GM06990 (cell line): ENCODE data around the gene UBE2Z.

ENCODE experiments used
- DNase-seq: peaks from one replicate; pipeline ENCODE4 v3.0.0-alpha.2; 2011; ENCODE audit not compliant: insufficient read length; ENCODE audit errors: extremely low read depth
- H3K27me3 ChIP-seq: replicated peaks from 2 replicates; pipeline ENCODE4 v1.6.0; 2011; ENCODE audit warnings: low read length; ENCODE audit not compliant: control insufficient read depth, insufficient read depth
- H3K36me3 ChIP-seq: 2 replicates; pipeline ENCODE4 v1.5.1; 2011; ENCODE audit warnings: low read length; ENCODE audit not compliant: control insufficient read depth, insufficient read depth
- H3K4me3 ChIP-seq: replicated peaks from 2 replicates; pipeline ENCODE4 v1.5.1; 2011; ENCODE audit warnings: low read depth, mild to moderate bottlenecking, control low read depth, low read length
- TF ChIP-seq, protein P1 (sequence below): IDR thresholded peaks from 2 replicates; pipeline ENCODE4 v1.5.1; 2011; ENCODE audit warnings: low read length, control low read depth, mild to moderate bottlenecking, inconsistent platforms; ENCODE audit not compliant: insufficient read depth, poor library complexity, severe bottlenecking

Gene UBE2Z

DNA sequence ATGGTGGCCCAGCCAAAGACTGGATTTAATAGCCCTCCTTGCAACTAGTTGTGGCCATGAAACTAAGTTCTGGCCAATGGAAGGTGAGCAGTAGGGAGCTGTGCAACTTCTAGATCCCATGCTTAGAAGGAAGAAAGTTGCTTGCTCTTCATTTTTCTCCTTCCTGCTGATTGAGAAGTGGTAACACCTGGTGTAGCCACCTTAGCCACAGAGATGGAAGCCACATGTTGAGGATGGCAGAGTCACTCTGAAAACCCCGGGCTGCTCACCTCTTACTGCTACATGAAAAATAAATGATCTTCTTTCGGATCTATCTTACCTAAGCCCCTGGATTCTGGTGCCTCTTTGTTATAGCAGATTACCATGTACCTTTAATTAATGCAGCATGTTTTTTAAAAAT lies 25.9 kb upstream of the UBE2Z start:
- no peak overlapping the region for H3K4me3 ChIP-seq
- no peak for DNase-seq
- TF ChIP-seq, protein P1, sequence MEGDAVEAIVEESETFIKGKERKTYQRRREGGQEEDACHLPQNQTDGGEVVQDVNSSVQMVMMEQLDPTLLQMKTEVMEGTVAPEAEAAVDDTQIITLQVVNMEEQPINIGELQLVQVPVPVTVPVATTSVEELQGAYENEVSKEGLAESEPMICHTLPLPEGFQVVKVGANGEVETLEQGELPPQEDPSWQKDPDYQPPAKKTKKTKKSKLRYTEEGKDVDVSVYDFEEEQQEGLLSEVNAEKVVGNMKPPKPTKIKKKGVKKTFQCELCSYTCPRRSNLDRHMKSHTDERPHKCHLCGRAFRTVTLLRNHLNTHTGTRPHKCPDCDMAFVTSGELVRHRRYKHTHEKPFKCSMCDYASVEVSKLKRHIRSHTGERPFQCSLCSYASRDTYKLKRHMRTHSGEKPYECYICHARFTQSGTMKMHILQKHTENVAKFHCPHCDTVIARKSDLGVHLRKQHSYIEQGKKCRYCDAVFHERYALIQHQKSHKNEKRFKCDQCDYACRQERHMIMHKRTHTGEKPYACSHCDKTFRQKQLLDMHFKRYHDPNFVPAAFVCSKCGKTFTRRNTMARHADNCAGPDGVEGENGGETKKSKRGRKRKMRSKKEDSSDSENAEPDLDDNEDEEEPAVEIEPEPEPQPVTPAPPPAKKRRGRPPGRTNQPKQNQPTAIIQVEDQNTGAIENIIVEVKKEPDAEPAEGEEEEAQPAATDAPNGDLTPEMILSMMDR, result no peak

DNA sequence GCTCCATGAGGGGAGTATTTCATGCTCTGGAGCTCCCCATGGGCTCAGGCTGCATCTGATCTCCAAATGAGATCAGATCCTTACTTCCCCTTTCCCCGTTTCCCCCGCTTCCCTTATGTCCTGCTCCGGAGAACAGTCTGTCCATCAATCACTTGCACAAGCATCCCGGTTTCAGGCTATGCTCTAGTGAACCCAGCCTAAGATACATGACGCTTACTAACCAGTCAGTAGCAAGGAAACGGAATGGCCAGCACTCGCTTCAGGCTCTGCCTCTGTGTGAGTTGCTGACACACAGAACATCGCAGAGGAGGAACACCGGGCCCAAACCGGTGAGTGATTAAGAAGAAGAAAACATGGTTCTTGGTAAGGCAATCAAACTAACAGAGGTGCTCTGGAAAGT lies 25.0 kb upstream of the UBE2Z start:
- TF ChIP-seq, protein P1, result no peak
- no peak for DNase-seq

More for the DNA sequence above, 25.9 kb upstream of the UBE2Z start:
- H3K36me3 ChIP-seq, result no peaks in the 10 kb centered on the region
- no peaks in the 10 kb centered on the region for H3K27me3 ChIP-seq

DNA sequence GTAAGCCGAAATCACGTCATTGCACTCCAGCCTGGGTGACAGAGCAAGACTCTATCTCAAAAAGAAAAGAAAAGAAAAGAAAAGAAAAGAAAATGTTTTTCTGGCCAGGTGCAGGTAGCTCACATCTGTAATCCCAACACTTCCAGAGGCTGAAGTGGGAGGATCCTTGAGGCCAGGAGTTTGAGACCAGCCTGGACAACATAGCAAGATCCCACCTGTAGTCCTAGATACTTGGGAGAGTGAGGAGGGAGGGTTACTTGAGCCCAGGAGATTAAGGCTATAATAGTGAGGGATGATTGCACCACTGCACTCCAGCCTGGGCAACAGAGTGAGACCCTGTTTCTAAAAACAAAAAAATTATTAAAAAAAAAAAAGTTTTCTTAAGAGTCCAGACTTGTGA lies 18.1 kb upstream of the UBE2Z start:
- DNase-seq, result no peak
- peaks cover 3% of the 10 kb centered on the region; the same call in 1 of the 2 replicates for H3K36me3 ChIP-seq
- no peaks in the 10 kb centered on the region for H3K27me3 ChIP-seq
- H3K4me3 ChIP-seq, result no peak overlapping the region
- TF ChIP-seq, protein P1, result no peak

More for the DNA sequence above, 25.0 kb upstream of the UBE2Z start:
- no peaks in the 10 kb centered on the region for H3K27me3 ChIP-seq
- no peak overlapping the region for H3K4me3 ChIP-seq
- H3K36me3 ChIP-seq, result no peaks in the 10 kb centered on the region

DNA sequence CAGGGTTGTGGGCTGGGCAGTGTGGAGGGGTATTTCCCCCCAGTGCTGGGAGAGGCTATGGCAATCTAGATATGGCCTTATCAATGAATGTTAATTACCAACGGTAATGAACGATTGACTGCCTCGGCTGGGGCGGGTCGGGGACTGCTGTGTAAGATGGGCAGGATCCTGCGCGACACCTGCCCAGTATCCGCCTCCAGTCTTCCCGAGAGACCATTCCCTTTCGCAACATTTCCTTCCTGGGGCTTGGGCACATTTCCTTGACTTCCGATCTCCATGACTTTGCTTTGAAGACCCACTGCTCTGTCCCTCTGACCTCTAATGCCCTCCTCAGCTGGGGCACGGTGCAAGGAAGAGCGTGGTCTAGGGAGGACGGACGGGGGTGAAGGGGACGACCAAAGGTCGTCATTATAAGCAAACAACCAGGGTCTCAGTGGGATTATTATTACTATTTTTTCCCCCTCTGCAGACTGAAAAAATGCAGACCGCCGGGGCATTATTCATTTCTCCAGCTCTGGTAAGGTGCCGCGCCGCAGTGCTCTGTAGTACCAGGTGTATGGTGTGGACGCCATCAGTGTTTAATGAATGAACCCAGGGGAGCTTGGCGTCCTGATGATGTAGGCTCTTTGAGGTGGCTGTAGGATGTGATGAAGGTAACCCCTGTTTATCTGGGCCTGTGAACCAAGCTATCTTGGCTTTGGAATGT lies 15.1 kb upstream of the UBE2Z start:
- peak overlapping the region; percentile 99 for H3K4me3 ChIP-seq
- H3K36me3 ChIP-seq, result peaks cover 15% of the 10 kb centered on the region
- no peaks in the 10 kb centered on the region for H3K27me3 ChIP-seq
- no peak for DNase-seq
- TF ChIP-seq, protein P1, result no peak

DNA sequence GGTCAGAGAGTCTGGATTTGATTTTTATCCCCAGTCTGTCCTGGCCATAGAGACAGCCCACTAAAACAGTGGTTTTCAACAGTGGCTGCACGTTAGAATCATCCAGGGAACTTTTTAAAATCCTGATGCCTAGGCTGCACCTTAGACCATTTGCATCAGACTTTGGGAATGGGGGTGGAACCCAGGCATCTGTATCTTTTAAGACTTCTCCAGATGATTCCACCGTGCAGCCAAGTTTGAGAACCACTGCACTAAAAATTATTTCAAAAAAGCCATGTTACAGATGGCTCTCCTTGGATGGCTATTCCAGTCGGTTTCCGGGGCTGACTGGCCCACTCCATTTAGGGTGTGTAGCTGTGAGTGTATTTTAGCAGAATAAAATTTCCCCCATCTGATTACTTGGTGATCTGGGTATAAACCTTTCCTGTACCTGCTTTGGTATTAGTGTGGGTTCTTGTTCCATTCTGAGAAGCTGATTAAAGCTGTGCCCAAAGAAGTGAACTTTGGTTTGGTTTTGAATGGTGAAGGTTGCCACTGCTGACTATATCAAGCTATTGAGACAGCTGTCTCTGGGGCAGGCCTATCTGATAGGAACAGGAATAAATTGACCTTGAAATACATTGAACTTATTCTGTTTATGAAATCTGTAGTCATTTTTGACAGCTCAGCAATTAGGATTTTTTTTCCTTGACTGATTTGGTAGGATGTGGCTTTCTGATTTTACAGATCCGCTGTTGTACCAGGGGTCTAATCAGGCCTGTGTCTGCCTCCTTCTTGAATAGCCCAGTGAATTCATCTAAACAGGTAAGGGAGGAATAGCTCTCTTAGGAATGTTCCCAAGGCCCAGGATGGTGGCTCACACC lies 14.3 kb upstream of the UBE2Z start:
- DNase-seq, result no peak
- TF ChIP-seq, protein P1, result no peak

More for the DNA sequence above, 14.3 kb upstream of the UBE2Z start:
- peak overlapping the region; percentile 99 for H3K4me3 ChIP-seq
- H3K27me3 ChIP-seq, result no peaks in the 10 kb centered on the region
- peaks cover 19% of the 10 kb centered on the region for H3K36me3 ChIP-seq
